ENCODE measurements around the gene STOML1.
"Not testable (repeated sequence)": the region's sequence is repeated elsewhere in the genome, so short reads cannot be mapped to it uniquely, and the experiment has no call there.

STOML1 gene

DNA sequence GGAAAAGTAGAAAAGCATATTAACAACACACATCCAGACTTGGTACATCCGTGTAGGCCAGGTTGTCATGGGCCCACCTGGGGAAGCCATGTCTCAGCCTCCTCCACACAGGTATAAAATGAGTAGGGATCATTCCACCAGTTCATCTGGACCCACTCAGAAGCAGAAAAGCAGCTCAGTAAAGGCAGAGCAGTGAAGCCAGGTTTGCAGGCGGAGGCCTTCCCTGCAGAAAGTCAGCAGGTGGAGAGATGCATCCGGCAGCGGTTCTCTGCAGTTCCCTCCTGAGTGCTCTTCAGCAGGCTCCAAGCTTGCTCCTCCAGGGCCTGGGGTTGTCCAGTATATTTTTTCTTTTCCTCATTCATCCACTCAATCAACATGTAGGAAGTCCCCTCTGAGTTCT, 43.7 kb downstream of the STOML1 start:
- DNase-seq (ENCODE audit: low read depth in 1 of 2, low spot score in 1 of 2): no peak

GRCh38 chr15:73947651-73948050, 44.4 kb downstream of the STOML1 start:
- DNase-seq (ENCODE audit: low read depth in 1 of 2, low spot score in 1 of 2): no peak

- no peak for DNase-seq (ENCODE audit: low read depth in 1 of 2, low spot score in 1 of 2)
Observed at GRCh38 chr15:73946795-73947370, 45.2 kb downstream of the STOML1 start.

DNA sequence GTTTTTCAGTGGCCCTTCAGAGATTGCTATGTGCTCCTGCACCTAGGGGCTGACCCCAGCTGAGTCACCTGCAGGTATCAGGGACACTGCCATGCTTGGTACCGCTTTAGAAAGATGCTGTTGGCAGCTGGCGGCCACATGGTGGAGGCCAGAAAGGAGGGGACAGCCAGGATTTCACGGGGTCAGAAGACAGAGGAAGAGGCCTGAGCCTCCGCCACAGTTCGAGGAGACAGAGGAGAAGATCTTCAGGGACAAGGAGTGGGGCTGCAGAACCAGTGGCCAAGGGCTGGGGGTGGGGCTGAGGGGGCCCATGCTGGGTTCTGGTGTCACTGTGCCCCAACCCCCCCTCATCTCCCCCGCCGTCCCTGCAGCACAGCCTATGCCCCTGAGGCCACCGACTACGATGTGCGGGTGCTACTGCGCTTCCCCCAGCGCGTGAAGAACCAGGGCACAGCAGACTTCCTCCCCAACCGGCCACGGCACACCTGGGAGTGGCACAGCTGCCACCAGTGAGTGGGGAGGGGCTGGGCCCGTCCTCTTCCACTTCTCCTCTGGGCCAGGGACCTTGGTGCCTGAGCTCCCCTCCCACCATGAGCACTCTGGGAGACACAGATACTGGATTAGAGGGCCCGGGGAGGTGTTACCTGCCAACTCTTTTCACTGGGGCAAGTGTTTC, 45.9 kb downstream of the STOML1 start:
- no peak for DNase-seq (ENCODE audit: low read depth in 1 of 2, low spot score in 1 of 2)

- DNase-seq (ENCODE audit: low read depth in 1 of 2, low spot score in 1 of 2): no peak
Observed at GRCh38 chr15:73945130-73945508, 47.0 kb downstream of the STOML1 start.

- no peak for DNase-seq (ENCODE audit: low read depth in 1 of 2, low spot score in 1 of 2)
Observed at GRCh38 chr15:73944161-73945129, 47.6 kb downstream of the STOML1 start.

DNA sequence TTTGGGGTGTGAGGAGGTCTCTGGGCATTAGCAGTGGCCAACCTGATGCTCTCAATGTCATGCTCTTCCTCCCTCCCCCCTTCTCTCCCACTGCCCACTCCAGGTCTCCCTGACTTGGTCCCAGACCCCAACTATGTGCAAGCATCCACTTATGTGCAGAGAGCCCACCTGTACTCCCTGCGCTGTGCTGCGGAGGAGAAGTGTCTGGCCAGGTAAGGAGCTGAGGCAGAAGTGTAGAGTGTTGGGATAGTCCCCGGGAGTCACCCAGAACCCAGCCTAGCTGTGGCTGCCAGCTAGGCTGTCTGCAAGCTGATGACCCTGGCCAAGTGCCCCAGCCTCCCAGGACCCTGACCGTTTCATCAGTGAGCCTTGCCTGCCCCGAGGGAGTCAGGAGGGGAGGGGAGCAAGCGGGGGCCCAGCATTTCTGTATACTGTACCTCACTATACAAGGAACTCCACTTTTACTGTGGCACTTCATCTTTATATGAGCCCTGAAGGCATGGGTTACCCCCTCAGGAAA, 49.3 kb downstream of the STOML1 start:
- no peak for DNase-seq (ENCODE audit: low read depth in 1 of 2, low spot score in 1 of 2)

DNA sequence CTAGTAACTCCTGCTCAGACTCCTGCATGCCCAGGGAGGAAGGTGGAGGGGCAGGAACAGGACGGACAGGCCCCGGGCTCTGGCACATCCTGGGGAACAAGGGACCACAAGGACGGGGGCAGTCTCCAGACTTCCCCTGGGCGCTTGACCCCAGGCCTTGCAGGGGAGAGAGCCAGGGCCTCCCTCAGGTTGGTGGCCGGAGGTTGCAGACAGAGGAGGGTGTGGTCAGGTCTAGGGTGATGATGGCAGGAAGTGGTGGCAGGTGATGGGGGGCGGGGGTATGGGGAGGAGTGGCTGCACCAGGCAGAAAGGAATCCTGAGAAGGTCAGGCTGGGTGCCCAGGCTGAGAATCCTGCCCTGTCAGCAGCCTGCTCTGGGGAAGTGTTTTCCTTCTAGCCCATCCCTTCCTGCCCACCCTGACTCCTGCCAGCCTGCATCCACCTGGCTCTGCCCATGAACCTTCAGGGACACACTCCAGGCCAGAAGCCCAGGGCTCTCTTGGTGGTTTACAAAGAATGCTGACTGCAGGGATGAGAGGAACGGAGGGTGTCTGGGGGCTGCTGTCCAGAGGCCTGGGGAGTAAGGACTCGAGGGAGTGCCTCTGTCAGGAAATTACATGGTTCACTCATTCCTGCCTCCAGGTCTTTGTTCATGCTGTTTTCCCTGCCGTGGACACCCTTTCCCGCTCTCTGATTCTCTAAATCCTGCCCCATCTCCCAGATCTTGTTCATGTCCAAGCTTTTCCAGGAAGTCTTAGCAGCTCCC, 50.0 kb downstream of the STOML1 start:
- DNase-seq (ENCODE audit: low read depth in 1 of 2, low spot score in 1 of 2): no peak

DNA sequence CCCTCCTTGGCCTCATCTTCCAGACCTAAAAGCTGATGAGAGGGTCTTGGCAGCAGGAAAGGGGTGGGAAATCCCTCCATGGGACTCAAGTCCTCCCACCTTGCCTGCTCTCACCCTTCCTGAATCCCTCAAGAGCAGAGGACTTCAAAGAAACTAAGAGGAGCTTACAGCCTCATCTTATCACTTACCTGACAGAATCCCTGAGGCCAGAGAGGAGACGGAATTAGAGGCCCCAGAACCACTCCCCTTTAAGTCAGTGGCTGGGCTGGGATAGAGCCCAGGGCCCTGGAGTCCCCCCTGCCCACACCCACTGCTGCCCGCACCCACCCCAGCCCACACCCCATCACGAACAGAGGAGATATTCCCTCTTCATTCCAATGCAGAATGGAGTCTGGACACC, 50.6 kb downstream of the STOML1 start:
- no peak for DNase-seq (ENCODE audit: low read depth in 1 of 2, low spot score in 1 of 2)

- no peak for DNase-seq (ENCODE audit: low read depth in 1 of 2, low spot score in 1 of 2)
Observed at GRCh38 chr15:73941044-73941443, 51.1 kb downstream of the STOML1 start.

DNA sequence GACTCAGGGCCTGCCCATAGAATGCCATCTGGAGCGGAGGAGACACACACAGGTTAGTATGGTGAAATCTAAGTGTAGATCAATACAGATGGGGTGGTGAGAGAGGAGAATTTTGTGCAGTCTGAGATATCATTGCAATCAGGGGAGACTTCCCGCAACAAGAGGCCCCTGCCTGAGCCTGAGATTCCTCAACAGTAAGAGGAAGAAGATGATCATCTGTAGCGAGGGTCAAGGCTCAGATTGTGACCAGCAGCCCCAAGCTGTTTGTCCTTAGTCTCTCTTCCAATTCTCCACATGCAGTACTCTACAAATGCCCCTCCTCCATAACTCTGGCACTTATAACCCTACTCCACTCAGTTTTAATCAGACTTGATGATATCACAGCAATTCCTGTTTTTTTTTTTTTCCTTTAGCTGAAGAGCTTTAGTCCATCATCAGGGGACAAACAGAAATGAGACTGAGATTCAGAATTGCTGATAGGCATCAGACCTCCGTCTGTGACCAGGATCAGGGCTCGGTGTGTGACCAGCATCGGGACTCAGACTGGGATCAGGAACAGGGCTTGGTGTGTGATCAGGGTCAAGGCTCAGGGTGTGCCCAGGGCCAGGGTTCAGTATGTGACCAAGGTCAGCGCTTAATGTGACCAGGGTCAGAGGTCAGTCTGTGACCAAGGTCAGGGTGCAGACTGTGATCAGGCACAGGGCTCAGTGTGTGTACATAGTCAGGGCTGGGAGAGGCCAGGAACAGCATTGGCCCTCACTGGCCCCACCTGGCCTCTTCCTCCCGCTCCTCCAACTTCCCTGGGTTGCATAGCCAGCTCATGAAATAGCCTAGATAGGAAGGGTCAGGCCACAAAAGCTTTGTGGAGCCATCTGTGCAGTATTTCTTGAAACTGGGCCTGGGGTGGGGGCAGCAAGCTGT, 51.8 kb downstream of the STOML1 start:
- DNase-seq (ENCODE audit: low read depth in 1 of 2, low spot score in 1 of 2): no peak

GRCh38 chr15:73939138-73939537, 53.0 kb downstream of the STOML1 start:
- no peak for DNase-seq (ENCODE audit: low read depth in 1 of 2, low spot score in 1 of 2)

GRCh38 chr15:73938516-73938915, 53.6 kb downstream of the STOML1 start:
- not testable (repeated sequence) for DNase-seq (ENCODE audit: low read depth in 1 of 2, low spot score in 1 of 2)

DNA sequence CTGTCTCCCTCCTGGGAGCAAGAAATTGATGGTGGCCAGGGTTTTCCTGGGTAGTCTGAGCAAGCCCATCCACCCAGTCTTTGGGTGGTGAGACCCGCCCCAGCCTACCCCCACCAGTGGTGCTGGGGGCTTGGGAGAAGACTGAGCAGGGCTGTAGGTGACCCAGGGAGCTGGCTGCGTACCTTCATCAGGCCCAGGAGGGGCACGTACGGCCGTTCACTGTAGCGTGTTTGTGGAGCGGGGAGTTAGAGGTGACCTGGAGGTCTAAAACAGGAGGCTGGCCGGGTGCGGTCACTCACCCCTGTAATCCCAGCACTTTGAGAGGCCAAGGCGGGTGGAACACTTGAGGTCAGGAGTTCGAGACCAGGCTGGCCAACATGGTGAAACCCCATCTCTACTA, 54.4 kb downstream of the STOML1 start:
- no peak for DNase-seq (ENCODE audit: low read depth in 1 of 2, low spot score in 1 of 2)

DNA sequence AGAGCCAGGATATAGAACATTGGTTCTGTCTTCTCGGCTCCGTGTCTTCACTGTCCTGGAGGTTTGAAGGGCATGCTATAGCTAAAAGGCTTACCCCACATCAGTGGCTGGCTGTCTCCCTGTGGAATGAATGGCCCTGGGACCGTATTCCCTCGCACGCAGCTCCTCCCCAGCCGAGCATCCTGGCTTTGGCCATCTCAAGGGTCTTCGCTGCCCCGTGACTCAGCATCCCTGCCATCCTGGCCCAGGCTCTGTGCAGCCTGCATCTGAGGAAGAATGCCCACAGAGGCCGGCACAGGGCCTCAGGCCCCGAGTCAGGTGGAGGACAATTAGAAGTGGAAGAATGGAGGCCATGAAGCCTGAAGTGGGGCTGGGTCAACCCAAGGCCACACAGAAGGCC, 54.8 kb downstream of the STOML1 start:
- no peak for DNase-seq (ENCODE audit: low read depth in 1 of 2, low spot score in 1 of 2)

- no peak for DNase-seq (ENCODE audit: low read depth in 1 of 2, low spot score in 1 of 2)
Observed at GRCh38 chr15:73936588-73937290, 55.4 kb downstream of the STOML1 start.

GRCh38 chr15:73936181-73936580, 55.9 kb downstream of the STOML1 start:
- no peak for DNase-seq (ENCODE audit: low read depth in 1 of 2, low spot score in 1 of 2)

DNA sequence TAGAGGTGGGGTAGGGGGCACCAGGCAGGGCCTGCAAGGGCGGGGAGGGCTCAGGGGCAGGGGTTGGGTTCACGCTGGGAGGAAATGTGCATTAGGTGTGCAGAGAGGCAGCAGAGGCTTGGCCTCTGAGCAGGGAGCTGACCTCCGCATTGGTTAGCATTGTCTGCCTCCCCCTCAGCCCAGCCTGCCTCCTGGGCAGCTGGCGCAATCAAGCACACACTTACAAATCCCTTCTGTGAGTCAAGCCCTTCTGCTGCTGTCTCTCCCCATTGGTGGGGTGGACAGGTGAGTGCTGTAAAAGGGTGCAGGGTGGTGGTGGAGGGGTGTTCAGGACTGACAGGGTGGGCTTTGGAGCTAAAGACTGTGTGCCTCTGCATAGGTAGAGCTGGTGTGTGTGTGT, 56.5 kb downstream of the STOML1 start:
- no peak for DNase-seq (ENCODE audit: low read depth in 1 of 2, low spot score in 1 of 2)

DNA sequence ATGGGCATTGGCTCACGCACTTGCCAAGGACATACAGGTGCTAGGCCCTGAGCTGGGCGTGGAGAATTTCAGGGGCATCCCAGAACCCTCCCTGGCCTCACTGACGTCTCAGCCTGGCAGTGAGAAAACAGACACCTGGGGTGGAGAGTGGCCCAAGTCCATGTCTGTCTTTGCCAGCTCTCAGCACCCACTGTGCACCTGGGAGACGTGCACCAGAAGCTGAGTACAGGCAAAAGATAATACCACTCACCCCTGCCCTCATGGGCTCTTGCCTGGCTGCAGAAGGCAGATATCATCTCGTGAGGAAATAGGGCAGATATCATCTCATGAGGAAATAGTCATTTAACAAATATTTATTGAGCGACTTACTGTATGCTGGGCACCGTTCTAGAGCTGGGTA, 57.8 kb downstream of the STOML1 start:
- no peak for DNase-seq (ENCODE audit: low read depth in 1 of 2, low spot score in 1 of 2)

Data from activated T-helper 1 cell treated with anti-CD3 and anti-CD28 coated beads, Interleukin-2, amount 50 U/mL, for 16 hours (primary cell).